ENCODE data around the gene RNGTT. TPM values are rescaled to one million over a fixed set of nuclear protein-coding genes. Genes with fewer than 3 reads are reported as not detected.
A peak's percentile ranks its signal among the peaks of the same experiment; 100 is the strongest.

The RNGTT gene
- total RNA-seq, 2 donors from 2014 or later, result 13.2 to 13.5 TPM

GRCh38 chr6:88708197-88708744, 255.1 kb downstream of the RNGTT start:
- intact Hi-C loops (cut with DNase I), result no loop called here
- no peak for DNase-seq (ENCODE audit: low spot score)

- intact Hi-C loops (cut with DNase I), result no loop called here
- DNase-seq (ENCODE audit: low spot score), result no peak
Measured at GRCh38 chr6:88705601-88706000, 257.8 kb downstream of the RNGTT start.

GRCh38 chr6:88704980-88705379, 258.4 kb downstream of the RNGTT start:
- intact Hi-C loops (cut with DNase I), result no loop called here
- no peak for DNase-seq (ENCODE audit: low spot score)

GRCh38 chr6:88702956-88703556, 260.4 kb downstream of the RNGTT start:
- no peak for DNase-seq (ENCODE audit: low spot score)
- intact Hi-C loops (cut with DNase I), result no loop called here

- DNase-seq (ENCODE audit: low spot score), result no peak
- intact Hi-C loops (cut with DNase I), result no loop called here
Measured at GRCh38 chr6:88698661-88699060, 264.8 kb downstream of the RNGTT start.

GRCh38 chr6:88695937-88696336, 267.5 kb downstream of the RNGTT start:
- no peak for DNase-seq (ENCODE audit: low spot score)
- intact Hi-C loops (cut with DNase I), result no loop called here

GRCh38 chr6:88683734-88684133, 279.7 kb downstream of the RNGTT start:
- no peak for DNase-seq (ENCODE audit: low spot score)
- intact Hi-C loops (cut with DNase I), result no loop called here

GRCh38 chr6:88680654-88681053, 282.8 kb downstream of the RNGTT start:
- no peak for DNase-seq (ENCODE audit: low spot score)
- intact Hi-C loops (cut with DNase I), result no loop called here

GRCh38 chr6:88679841-88680240, 283.6 kb downstream of the RNGTT start:
- intact Hi-C loops (cut with DNase I), result no loop called here
- DNase-seq (ENCODE audit: low spot score), result no peak

GRCh38 chr6:88677356-88677755, 286.1 kb downstream of the RNGTT start:
- intact Hi-C loops (cut with DNase I), result no loop called here
- DNase-seq (ENCODE audit: low spot score), result no peak

GRCh38 chr6:88671624-88672023, 291.8 kb downstream of the RNGTT start:
- no peak for DNase-seq (ENCODE audit: low spot score)
- intact Hi-C loops (cut with DNase I), result no loop called here

GRCh38 chr6:88670369-88670768, 293.0 kb downstream of the RNGTT start:
- intact Hi-C loops (cut with DNase I), result no loop called here
- no peak for DNase-seq (ENCODE audit: low spot score)

- intact Hi-C loops (cut with DNase I), result no loop called here
- no peak for DNase-seq (ENCODE audit: low spot score)
Measured at GRCh38 chr6:88669475-88669874, 293.9 kb downstream of the RNGTT start.

- intact Hi-C loops (cut with DNase I), result no loop called here
- DNase-seq (ENCODE audit: low spot score), result no peak
Measured at GRCh38 chr6:88666901-88667300, 296.5 kb downstream of the RNGTT start.

- intact Hi-C loops (cut with DNase I), result no loop called here
- no peak for DNase-seq (ENCODE audit: low spot score)
Measured at GRCh38 chr6:88665131-88665530, 298.3 kb downstream of the RNGTT start.

- intact Hi-C loops (cut with DNase I), result no loop called here
- no peak for DNase-seq (ENCODE audit: low spot score)
Measured at GRCh38 chr6:88663801-88664200, 299.6 kb downstream of the RNGTT start.

GRCh38 chr6:88662653-88663174, 300.7 kb downstream of the RNGTT start:
- intact Hi-C loops (cut with DNase I), result no loop called here
- peak; percentile 70 for DNase-seq (ENCODE audit: low spot score)

- DNase-seq (ENCODE audit: low spot score), result no peak
- intact Hi-C loops (cut with DNase I), result no loop called here
Measured at GRCh38 chr6:88662163-88662580, 301.2 kb downstream of the RNGTT start.

GRCh38 chr6:88661136-88661535, 302.3 kb downstream of the RNGTT start:
- no peak for DNase-seq (ENCODE audit: low spot score)
- intact Hi-C loops (cut with DNase I), result no loop called here

GRCh38 chr6:88655586-88655985, 307.8 kb downstream of the RNGTT start:
- DNase-seq (ENCODE audit: low spot score), result no peak
- intact Hi-C loops (cut with DNase I), result no loop called here

GRCh38 chr6:88653936-88654335, 309.5 kb downstream of the RNGTT start:
- no peak for DNase-seq (ENCODE audit: low spot score)
- intact Hi-C loops (cut with DNase I), result no loop called here

Measured in posterior vena cava (tissue), 2 donors.